Mammary epithelial cell (primary cell): ENCODE data around the gene UNC5CL.

ENCODE experiments used
- EZH2 ChIP-seq: IDR thresholded peaks from 2 replicates; pipeline ENCODE4 v1.6.1; 2012; ENCODE audit warnings: low read length, inconsistent platforms, borderline replicate concordance
- TF ChIP-seq, protein P1 (sequence below), 2 donors: IDR thresholded peaks in 1 of 2; conservative IDR thresholded peaks in 1 of 2; 2 replicates each; pipeline ENCODE4 v1.5.1; 2011 to 2012; ENCODE audit warnings: inconsistent platforms in 2 of 2, low read length in 2 of 2, mild to moderate bottlenecking in 2 of 2, control low read depth in 1 of 2, low read depth in 1 of 2; ENCODE audit not compliant: insufficient read depth in 1 of 2; ENCODE audit errors: extremely low read depth in 1 of 2

DNA sequence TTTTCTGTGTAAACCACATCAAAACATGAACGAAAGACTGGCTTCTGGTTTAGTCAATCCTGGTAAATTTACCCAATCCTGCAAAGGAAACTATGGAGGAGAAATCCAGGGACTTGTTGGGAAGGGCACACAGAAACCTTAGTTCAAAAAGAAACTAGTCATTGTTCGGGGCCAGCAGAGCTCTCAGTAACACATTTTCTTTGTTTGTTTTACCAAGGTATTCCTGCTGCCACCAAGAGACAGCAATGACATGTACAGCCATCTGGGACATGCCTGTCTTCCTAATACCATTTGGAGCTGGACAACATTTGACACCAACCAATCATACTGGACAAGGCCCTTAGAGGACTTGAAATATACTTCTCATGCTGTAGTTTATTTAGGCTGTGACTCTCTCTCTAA, 24.9 kb upstream of the UNC5CL start:
- TF ChIP-seq, protein P1, sequence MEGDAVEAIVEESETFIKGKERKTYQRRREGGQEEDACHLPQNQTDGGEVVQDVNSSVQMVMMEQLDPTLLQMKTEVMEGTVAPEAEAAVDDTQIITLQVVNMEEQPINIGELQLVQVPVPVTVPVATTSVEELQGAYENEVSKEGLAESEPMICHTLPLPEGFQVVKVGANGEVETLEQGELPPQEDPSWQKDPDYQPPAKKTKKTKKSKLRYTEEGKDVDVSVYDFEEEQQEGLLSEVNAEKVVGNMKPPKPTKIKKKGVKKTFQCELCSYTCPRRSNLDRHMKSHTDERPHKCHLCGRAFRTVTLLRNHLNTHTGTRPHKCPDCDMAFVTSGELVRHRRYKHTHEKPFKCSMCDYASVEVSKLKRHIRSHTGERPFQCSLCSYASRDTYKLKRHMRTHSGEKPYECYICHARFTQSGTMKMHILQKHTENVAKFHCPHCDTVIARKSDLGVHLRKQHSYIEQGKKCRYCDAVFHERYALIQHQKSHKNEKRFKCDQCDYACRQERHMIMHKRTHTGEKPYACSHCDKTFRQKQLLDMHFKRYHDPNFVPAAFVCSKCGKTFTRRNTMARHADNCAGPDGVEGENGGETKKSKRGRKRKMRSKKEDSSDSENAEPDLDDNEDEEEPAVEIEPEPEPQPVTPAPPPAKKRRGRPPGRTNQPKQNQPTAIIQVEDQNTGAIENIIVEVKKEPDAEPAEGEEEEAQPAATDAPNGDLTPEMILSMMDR (conservative IDR thresholded peaks at IDR 0.05 in 1 of 2, IDR thresholded peaks at IDR 0.05 in 1 of 2; ENCODE audit: extremely low read depth in 1 of 2, insufficient read depth in 1 of 2, low read depth in 1 of 2, low read length in 2 of 2): no peak
- TF ChIP-seq EZH2: no peak
